ENCODE data around the gene GOSR1.

GOSR1 gene

GRCh38 chr17:30449480-30449879 is 27.7 kb upstream of the GOSR1 start:
- H4K20me1 ChIP-seq (ENCODE audit: insufficient read depth, low read length), result no peaks in the 10 kb centered on the region
- H3K79me2 ChIP-seq (ENCODE audit: low read length), result no peaks in the 10 kb centered on the region
- H3K9ac ChIP-seq (ENCODE audit: low read length), result no peak overlapping the region
- no peaks in the 10 kb centered on the region for H3K9me3 ChIP-seq (replicated peaks; ENCODE audit: insufficient read depth, low read length)
- no peaks in the 10 kb centered on the region for H3K36me3 ChIP-seq (replicated peaks; ENCODE audit: insufficient read depth, low read length)
- no peak overlapping the region for H2AFZ ChIP-seq (ENCODE audit: low read length)
- no peaks in the 10 kb centered on the region for H3K27me3 ChIP-seq (replicated peaks; ENCODE audit: insufficient read depth, low read length)
- TF ChIP-seq EZH2phosphoT487 (IDR thresholded peaks at IDR 0.05; ENCODE audit: low read length) (no peak), EZH2 (optimal IDR thresholded peaks at IDR 0.05; ENCODE audit: low read depth, low read length) (no peak)
- TF ChIP-seq, protein P1, sequence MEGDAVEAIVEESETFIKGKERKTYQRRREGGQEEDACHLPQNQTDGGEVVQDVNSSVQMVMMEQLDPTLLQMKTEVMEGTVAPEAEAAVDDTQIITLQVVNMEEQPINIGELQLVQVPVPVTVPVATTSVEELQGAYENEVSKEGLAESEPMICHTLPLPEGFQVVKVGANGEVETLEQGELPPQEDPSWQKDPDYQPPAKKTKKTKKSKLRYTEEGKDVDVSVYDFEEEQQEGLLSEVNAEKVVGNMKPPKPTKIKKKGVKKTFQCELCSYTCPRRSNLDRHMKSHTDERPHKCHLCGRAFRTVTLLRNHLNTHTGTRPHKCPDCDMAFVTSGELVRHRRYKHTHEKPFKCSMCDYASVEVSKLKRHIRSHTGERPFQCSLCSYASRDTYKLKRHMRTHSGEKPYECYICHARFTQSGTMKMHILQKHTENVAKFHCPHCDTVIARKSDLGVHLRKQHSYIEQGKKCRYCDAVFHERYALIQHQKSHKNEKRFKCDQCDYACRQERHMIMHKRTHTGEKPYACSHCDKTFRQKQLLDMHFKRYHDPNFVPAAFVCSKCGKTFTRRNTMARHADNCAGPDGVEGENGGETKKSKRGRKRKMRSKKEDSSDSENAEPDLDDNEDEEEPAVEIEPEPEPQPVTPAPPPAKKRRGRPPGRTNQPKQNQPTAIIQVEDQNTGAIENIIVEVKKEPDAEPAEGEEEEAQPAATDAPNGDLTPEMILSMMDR (IDR thresholded peaks at IDR 0.05; ENCODE audit: low read length), result no peak
- H3K4me3 ChIP-seq (ENCODE audit: low read length), result no peak overlapping the region
- H3K4me2 ChIP-seq (ENCODE audit: low read depth, low read length), result no peak overlapping the region
- no peaks in the 10 kb centered on the region for H3K4me1 ChIP-seq (ENCODE audit: low read length)
- H3K9me2 ChIP-seq (replicated peaks; ENCODE audit: insufficient read depth, low read length), result no peaks in the 10 kb centered on the region
- no peak for DNase-seq
- H3F3A ChIP-seq (ENCODE audit: insufficient read depth, low read length), result no peaks in the 10 kb centered on the region
- no peak overlapping the region for H3K27ac ChIP-seq (ENCODE audit: low read length)

GRCh38 chr17:30450125-30451027 is 26.8 kb upstream of the GOSR1 start:
- no peaks in the 10 kb centered on the region for H3K79me2 ChIP-seq (ENCODE audit: low read length)
- H4K20me1 ChIP-seq (ENCODE audit: insufficient read depth, low read length), result no peaks in the 10 kb centered on the region
- no peak overlapping the region for H3K9ac ChIP-seq (ENCODE audit: low read length)
- no peak for DNase-seq
- no peak overlapping the region for H3K4me2 ChIP-seq (ENCODE audit: low read depth, low read length)
- H3K27me3 ChIP-seq (replicated peaks; ENCODE audit: insufficient read depth, low read length), result no peaks in the 10 kb centered on the region
- H3K9me3 ChIP-seq (replicated peaks; ENCODE audit: insufficient read depth, low read length), result no peaks in the 10 kb centered on the region
- H3F3A ChIP-seq (ENCODE audit: insufficient read depth, low read length), result no peaks in the 10 kb centered on the region
- TF ChIP-seq EZH2 (optimal IDR thresholded peaks at IDR 0.05; ENCODE audit: low read depth, low read length), result no peak
- TF ChIP-seq, protein P1 (IDR thresholded peaks at IDR 0.05; ENCODE audit: low read length), result no peak
- TF ChIP-seq EZH2phosphoT487 (IDR thresholded peaks at IDR 0.05; ENCODE audit: low read length), result no peak
- no peak overlapping the region for H3K4me3 ChIP-seq (ENCODE audit: low read length)
- H3K4me1 ChIP-seq (ENCODE audit: low read length), result no peaks in the 10 kb centered on the region
- no peak overlapping the region for H3K27ac ChIP-seq (ENCODE audit: low read length)
- H3K9me2 ChIP-seq (replicated peaks; ENCODE audit: insufficient read depth, low read length), result no peaks in the 10 kb centered on the region
- no peak overlapping the region for H2AFZ ChIP-seq (ENCODE audit: low read length)
- H3K36me3 ChIP-seq (replicated peaks; ENCODE audit: insufficient read depth, low read length), result 0 out of 2 replicates have a peak, but pooled peaks cover 1% of the 10 kb centered on the region

DNA sequence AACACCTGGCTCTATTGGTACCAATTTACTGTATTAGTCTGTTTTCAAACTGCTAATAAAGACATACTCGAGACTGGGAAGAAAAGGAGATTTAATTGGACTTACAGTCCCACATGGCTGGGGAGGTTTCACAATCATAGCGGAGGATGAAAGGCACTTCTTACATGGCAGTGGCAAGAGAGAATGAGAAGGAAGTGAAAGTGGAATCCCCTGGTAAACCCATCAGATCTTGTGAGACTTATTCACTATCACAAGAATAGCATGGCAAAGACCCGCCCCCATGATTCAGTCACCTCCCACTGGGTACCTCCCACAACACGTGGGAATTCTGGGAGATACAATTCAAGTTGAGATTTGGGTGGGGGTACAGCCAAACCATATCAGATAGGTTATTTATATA is 22.6 kb upstream of the GOSR1 start:
- DNase-seq, result no peak
- Histone ChIP-seq H3K4me3 (ENCODE audit: low read length) (no peak overlapping the region), H3K9me3 (replicated peaks; ENCODE audit: insufficient read depth, low read length) (no peaks in the 10 kb centered on the region), H3K4me1 (ENCODE audit: low read length) (no peaks in the 10 kb centered on the region), H4K20me1 (ENCODE audit: insufficient read depth, low read length) (no peaks in the 10 kb centered on the region), H2AFZ (ENCODE audit: low read length) (no peak overlapping the region), H3K9ac (ENCODE audit: low read length) (no peak overlapping the region), H3K27ac (ENCODE audit: low read length) (no peak overlapping the region), H3K36me3 (replicated peaks; ENCODE audit: insufficient read depth, low read length) (0 out of 2 replicates have a peak, but pooled peaks cover 6% of the 10 kb centered on the region), H3F3A (ENCODE audit: insufficient read depth, low read length) (no peaks in the 10 kb centered on the region), H3K27me3 (replicated peaks; ENCODE audit: insufficient read depth, low read length) (no peaks in the 10 kb centered on the region), H3K4me2 (ENCODE audit: low read depth, low read length) (no peak overlapping the region), H3K9me2 (replicated peaks; ENCODE audit: insufficient read depth, low read length) (no peaks in the 10 kb centered on the region), H3K79me2 (ENCODE audit: low read length) (no peaks in the 10 kb centered on the region)
- TF ChIP-seq EZH2phosphoT487 (IDR thresholded peaks at IDR 0.05; ENCODE audit: low read length), result no peak
- no peak for TF ChIP-seq EZH2 (optimal IDR thresholded peaks at IDR 0.05; ENCODE audit: low read depth, low read length)
- TF ChIP-seq, protein P1 (IDR thresholded peaks at IDR 0.05; ENCODE audit: low read length), result no peak
